IPS DF 19.7 (cell line): Measurements from ENCODE around the gene NMRK1.

ENCODE experiments used
- DNase-seq: peaks from one replicate; pipeline ENCODE4 v3.0.0-alpha.2; 2013; ENCODE audit warnings: low read depth, low spot score

NMRK1 gene

DNA sequence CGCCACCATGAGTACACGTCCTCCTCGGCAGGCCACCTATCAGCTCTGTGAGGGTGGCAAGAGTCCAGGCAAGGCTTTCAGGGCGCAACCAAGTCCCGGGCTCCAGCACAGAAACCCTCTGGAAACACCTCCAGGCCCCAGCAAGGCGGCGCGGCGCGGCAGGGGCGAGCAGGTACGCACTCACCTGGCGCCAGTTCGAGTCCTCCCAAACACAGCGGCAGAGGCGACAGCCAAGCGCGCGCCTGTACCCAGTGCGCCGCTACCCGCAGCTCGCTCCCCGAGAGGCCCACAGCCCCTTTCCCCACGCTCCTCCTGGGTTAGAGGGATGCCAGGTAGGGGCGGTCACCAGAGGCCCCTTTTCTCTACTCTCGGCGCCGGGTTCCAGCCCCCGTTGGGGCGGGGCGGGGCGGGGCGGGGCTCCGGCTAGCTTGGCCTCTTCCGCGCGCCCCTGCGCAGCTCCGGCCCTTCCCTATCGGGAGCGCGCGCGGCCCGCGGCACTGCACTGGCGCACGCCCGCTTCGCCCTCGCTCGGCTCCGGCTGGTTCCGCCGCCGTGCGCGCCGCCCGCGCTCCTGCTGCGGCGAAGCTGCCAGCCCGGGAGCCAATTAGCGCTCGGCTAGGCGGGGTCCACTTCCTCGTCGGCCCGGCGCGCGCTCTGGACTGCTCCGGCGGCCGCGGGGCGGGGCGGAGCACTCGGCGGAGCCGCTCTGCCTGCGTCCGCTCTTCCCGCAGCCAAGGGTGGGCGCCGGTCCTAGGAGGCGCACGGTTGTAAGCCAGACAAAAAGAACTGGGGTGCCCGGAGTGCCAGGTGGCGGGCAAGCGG lies at the start of gene NMRK1, which contains the start of gene OSTF1:
TSS of gene NMRK1 (minus strand) at position 332 of the 822 bp plus-strand sequence. CDS start 5,040 bp downstream, outside the sequence.
TSS of gene OSTF1 (plus strand) at position 691 of the 822 bp plus-strand sequence. CDS start 179 bp downstream, outside the sequence.
- peak; percentile 84 for DNase-seq

DNA sequence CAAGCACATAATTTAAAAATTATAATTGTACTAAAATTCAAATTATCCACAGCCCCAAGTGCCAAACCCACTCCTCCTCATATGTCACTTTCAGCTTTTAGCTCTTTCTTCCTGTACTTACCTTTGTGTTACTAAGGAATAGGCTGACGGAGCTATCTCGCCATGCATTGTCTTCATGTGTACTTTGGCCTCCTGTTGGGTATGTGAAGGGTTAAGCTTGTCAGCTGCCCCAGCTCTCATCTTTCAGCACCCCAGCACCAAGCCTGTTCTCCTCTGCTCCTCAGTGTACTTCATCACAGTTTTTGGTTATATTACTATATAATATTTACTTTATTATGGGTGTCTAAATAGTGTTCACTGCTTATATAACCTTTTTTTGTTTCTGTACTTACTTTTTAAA lies 46.5 kb upstream of the NMRK1 start:
- no peak for DNase-seq

DNA sequence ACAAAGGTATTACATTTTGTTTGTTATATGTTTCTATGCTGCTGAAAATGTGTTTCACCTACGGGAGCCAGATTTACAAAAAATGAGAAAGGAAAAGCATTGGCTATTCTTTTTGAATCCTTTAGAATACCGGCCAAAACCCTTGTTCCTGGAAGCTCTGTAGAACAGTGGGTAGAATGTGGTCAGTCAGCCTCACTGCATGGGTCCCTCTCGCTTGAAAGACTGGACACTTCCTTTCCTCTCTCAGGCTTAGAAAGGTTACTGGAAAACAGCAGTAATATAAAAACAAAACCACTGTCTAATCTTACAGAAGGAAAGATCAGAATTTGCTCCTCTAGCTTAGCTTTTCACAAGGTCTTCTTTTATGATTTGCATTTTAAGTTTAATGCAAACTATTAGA lies 45.4 kb upstream of the NMRK1 start:
- no peak for DNase-seq

DNA sequence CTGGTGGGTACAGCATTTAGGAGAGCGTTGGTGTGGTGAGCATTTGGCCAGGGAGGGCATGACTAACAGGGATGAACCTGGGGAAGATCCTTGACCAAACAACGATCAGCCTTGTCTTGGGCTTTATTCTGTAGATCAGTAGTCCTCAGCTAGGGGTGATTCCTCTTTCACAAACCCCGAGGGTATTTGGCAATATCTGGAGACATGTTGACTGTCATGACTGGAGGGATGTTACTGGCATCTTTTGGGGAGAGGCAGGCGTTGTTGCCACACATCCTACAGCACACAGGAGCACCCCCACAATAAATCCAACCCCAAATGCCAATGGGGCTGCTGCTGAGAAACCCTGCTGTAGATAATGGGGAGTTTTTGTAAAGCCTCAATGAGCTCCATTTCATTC lies 44.3 kb upstream of the NMRK1 start:
- DNase-seq, result no peak

DNA sequence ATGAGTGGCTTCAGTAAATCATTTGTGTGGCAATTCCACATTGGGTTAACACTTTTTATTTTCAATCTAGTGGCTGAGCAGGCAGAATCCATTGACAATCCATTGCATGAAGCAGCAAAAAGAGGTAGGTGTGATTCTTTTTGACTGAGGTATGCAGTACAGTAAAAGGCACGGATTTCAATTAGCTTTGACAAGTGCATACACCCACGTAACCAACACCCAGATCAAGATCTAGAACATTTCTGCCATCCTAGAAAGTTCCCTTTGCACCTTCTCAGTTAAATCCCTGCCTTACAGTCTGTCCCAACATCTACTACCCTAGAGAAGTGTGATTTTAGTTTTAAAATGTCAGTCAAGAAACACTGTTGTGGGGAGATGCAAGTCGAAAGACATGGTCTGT lies 43.7 kb upstream of the NMRK1 start:
- no peak for DNase-seq

DNA sequence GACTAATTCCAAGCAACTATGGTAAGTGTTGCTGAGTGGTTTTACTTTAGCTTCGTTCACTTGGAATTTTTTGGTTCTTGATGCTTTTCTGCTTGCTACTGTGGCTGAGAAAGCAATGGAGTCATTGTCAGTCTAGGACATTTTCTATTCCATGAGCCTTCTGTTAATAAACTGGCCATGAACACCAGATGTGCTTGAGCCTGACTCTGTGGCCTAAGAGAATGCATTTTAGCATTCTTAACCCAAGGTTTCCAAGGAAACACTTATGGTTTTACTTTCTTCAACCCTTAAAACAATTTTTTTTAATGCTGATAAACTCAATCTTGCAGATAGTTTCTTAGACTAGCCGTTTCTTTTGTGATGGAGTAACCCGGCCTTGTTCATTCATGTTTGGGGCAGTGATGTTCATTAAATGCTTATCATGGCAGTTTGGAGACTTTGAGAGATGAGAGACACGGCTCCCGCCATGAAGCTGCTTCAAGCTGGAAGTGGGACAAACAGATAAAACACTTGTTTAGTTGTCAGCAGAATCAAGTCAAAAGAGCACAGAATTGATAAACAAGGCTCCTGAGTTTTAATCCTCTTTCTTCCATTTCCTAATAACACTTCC lies 42.8 kb upstream of the NMRK1 start:
- no peak for DNase-seq

DNA sequence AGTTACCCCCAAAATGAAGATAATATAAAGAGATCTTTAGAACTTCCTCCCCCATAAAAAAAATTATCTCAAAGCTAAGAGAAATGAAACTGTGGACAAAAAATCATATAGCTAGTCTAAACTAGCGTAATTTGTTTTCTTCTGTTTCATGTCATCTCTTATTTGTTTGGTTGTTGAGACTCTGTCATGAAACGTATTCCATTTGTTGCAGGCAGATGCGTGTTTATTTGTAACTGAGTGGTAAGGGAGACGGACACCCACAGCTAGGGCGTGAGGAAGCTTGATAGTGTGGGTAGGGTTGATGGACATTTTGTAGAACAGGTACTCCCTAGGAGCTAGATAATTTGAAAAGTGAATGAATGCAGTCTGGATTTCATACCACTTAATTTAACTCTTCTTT lies 42.2 kb upstream of the NMRK1 start:
- no peak for DNase-seq

DNA sequence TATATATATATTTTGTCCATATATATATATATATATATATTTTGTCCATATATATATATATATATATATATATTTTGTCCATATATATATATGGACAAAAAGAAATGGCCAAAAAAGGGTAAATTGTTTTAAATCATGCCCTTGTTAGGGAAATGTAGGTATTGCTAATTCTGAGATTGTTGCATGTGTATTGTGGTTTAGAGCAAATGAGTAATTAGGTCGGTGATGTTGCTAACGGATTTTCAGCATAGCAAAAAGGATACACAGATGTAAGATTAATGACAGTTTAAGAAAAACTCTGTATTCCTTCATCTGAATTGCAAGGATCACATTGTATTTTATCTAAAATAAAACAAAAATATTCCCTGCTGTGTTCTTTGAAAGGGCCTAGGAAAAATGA lies 40.6 kb upstream of the NMRK1 start:
- DNase-seq, result no peak

DNA sequence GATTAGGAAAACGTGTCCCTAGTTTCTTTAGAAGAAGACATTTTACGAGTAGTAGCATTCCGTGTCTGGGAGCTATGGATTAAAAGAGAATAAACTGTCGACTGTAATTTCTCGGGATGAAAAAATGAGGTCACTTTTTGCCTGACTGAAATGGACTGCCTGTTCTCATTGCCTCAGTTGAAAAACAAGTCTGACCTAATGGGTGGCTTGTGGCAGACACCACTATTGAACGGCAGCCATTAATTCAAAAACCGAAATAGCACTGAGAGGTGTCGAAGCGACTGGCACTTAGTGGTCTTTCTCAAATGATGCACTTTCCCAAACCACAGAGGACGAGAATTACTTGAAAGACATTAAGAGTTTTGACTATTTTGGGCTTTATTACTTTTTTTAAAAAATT lies 35.7 kb upstream of the NMRK1 start:
- no peak for DNase-seq

DNA sequence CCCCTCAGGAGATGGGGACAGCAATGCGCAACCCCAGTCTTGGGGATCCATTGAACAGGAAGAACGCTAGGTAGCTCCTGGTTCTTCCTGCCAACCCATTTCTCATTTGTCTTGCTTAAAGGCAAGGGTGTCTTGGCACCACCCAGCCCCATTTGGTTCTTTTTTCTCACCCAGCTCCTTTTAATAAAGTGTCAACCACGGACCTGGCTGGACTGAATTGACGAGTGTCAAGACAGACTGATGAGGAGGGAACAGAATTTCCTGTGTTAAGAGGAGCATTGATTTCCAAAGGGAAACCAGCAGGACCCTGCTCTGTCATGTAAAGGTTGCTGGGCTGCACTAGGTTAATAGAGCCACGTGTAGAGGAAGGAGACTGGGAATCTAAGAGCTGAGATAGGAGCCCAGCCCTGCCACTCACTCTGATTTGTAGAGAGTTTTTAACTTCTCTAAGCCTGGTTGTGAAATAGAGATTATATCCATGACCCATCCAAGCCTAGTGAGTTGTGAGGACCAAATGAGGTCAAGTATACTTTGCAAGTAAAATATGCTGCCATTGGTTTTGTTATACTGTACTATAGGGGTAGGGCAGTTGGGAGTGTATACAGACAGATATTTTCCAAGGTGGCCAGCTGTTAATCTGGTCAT lies 34.1 kb upstream of the NMRK1 start:
- DNase-seq, result no peak

DNA sequence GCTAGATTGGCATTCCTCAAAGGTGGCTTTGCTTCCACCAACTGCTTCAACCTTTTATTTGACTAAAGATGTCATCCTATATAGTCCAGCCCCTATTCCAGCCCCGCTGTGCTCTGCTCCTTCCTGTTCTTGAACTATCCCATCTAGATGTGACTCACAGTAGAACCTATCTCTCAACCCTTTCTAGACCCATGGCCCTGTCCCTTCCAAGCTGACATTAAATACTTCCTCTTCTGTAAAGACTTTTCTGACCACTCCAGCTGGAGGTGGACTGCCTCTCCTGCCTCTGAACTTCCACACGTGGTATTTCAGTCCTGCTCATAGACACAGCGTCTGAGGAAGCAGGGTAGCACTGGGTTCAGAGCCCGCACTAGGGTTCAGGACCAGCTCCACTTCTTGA lies 32.7 kb upstream of the NMRK1 start:
- no peak for DNase-seq

DNA sequence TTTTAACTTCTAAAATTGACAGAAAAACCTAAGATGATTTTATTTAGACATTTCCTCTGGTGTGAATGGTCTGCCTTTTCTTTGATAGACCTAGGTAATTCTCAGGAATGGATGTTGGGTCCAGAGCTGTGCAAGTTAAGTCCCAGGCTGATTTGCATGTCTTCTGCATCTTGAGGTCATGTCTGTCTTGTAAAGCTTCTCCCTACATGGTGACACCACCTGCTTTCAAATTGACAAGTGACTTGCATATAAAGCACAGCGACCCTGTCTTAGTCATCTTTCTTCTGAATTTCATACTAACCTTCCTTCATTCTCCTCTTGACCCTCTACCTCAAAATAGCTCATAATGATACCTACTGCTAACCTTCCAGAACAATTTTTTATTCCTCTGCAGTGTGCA lies 29.6 kb upstream of the NMRK1 start:
- DNase-seq, result no peak

DNA sequence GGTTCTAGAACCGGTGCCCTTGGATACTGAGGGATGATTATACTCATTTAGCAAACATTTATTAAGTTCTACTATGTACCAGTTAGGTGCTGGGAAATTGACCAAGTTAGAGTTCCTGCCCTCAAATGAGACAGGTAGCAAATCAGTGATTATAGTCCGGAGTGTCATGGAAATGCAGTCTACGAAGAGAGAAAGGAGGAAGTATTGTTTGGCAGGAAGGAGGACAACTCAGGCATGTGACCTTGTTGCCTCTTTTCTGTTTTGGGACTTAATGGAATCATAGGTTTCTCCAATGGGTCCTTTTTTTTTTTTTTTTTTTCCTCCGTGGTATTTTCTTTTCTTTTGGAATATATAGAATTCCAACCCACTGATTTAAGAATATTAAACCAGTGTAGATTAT lies 28.4 kb upstream of the NMRK1 start:
- DNase-seq, result no peak

DNA sequence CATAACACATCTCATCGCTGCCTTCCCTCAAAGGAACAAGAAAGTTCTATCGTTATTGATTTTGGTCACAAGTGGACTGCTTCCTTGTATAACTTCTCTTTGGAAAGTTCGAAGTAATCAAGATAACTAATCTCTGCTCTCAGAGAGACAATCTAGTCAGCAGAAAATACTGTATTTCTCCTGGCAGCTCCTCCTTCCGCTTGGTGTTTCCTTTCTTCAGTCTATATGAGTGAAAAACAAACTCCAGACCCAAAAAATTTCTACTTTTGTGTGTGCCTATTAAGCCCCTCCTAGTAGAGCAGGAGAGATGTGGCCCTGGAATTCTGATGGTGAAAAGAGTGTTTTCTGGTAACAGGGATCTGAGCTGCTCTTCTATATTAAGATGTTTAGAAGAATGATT lies 24.8 kb upstream of the NMRK1 start:
- no peak for DNase-seq

DNA sequence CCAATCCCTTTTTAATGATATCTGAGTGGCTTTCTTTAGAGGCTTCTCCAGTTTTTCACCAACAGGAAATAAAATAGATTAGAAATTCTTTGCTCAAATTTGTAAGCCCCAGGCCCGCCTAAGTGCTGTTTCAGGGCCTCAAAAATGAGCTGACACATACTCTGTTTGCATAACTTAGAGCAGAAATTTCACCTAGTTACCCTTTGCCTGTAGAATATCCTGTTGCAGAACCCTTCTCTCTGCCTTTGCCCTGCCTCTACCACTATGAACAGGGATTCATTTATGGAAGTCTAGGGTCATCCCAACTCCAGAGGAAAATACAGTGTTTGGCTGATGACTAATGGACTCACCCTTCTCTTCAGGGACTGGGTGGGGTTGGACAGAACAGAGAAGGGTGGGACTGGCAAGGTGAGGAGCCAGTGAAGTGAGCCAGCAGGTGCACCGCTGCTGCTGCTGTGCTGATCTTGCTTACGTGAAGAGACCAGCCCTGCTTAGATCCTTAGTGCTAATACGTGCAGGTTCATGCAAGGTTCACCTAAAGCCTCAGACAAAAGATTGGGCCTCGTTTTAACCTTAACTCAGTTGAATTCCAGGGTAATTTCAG lies 23.2 kb upstream of the NMRK1 start:
- DNase-seq, result no peak

DNA sequence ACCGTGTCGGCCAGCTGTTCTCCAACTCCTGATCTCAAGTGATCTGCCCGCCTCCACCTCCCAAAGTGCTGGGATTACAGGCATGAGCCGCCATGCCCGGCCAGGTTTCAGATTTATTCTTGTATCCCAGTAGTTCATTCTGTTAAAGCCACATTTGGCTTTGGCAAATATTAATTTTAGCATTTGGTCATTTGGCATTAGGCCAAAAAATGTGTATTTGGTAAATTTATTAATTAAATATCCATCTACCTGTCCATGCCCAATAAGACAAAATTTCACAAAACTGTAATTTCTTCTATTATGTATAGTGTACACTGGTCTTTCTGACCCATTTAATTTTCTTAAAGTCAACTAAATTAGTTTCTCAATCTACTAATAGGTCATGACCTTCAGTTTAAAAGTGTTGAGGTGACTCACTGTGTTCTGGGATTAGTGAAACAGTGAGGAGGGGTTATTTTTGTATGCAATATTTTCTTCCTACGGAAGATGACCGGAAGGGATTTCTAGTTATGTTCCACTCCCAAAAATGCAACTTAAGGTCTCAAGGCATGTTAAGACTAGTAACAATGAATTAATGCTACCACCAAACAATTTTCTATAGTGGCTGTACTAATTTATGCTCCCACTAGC lies 21.4 kb upstream of the NMRK1 start:
- no peak for DNase-seq

DNA sequence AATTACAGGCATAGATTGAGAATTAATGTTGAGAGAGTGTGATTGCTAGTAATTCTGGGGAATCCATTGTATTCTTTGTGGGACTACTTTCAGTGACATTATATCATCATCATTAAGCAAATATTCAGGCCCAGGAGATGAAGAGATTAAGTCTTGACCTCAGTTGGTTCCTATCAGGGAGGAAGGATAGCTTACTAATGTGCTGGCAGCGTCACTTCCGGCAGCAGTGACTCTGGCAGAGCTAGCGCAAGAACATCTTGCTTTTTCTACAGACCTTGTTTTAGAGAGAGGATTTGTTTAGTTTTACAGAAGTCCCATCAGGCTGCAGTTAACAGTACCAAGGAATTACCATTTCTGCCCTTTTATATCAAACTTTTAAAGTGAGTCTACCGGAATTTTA lies 20.6 kb upstream of the NMRK1 start:
- no peak for DNase-seq

DNA sequence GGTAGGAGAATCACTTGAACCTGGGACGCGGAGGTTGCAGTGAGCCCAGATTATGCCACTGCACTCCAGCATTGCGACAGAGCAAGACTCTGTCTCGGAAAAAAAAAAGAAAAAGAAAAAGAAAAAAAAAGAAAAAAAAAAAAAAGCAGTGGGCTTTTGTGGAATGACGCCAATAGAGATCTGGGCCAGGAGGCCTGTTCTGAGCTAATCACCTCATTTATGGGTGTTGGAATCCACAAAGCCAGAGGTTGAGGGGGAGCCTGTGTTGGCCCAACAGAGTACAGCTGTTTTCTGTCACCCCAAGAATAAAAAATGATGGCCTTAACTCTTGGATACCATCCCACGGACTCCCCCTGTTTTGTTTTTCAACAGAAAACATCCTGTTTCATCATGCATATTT lies 18.9 kb upstream of the NMRK1 start:
- no peak for DNase-seq

DNA sequence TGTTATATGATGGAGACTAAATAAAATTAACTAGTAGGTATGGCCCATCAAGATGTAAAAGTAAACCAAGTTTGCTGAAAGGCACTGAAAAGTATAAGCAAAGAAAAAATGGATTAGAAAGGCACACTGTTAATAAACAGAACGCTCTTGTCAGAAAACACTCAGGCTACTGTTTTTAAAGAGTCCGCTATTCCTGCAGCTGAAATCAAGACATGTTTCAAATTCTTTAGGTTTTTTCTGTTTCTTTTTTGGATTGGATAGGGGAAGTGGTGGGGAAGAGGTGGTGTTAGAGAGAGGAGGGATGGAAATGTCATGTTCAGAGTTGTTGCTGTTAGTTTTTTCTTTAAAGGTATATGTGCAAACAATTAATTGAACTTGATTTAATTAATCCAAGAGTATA lies 17.9 kb upstream of the NMRK1 start:
- DNase-seq, result no peak

DNA sequence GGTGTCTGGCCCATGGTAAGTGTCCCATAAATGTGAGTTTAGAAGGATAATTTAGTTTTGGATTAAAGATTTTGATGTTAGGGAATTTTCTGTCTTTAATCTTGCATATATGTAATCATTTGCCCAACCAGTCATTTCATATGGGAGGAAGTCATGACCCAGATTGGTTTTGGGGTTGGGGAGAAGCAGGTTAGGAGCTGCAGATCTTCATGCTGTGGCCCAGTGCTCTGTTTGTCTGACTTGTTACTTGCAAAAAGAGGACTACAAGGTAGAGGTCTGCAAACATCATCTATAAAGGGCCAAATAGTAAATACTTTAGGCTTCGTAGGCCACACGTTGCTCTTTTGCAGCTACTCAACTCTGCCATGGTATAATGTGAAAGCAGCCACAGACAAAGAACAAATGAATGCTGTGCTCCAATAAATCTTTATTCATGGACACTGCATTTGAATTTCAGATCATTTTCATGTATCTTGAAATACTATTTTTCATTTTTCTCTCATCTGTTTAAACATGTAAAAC lies 17.1 kb upstream of the NMRK1 start:
- DNase-seq, result no peak

DNA sequence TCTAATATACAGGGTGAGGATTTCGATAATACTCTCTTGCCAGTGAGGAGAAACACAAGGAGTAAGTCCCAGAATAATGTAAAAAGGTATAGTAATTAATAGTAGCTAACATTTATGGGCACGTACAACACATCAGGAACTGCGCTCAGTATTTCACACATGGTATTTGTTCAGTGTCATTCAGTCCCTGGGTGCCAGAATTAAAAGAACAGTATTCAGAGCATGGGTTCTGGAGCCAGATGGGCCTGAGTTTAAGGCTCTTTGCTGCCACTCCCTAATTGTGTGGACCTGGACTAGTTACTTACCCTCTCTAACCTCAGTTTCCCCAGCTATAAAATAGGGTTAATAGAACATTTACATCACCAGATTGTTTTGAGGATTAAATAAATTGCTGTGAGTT lies 16.7 kb upstream of the NMRK1 start:
- DNase-seq, result no peak
